ENCODE results near the gene TSSC4. TPM values are rescaled to one million over a fixed set of nuclear protein-coding genes. Genes with fewer than 3 reads are reported as not detected.

The TSSC4 gene
- total RNA-seq, 1 experiment from 2014 or later: 47.1 TPM

DNA sequence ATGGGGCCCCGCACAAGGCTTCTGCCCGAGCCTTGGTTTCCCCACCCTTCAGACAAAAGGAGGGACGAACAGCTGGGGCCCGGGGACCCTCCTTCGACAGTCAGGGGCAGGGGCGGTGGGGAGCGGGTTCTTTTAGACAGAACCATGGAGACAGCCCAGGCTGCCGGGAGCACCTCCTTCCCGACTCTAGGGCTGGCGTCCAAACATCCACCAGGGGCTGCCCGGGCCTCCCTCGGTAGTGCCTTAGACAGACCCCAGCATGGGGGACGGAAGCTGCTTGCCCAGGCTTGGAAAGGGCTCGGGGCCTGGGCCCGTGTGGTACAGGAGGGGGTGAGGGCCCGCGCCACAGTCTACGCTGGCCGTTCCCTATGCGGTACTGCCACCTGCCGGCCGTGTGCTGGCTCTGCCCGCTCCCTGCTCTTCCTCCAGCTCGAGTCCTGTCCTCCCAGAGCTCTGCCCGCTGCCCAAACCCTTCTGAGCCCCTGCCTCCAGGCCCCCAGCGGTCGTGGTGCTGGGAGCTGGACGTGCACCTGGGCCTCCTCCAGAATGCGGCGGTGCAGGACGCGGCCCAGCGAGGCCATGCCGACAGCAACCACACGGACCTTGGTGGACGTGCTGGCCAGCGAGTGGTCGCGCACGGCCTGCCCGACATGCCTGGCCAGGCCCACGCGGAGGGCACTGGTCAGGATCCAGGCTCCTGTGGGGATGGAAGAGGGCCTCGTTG is 20.1 kb downstream of the TSSC4 start:
- TF ChIP-seq YY1 (IDR thresholded peaks at IDR 0.05; ENCODE audit: extremely low read depth, insufficient replicate concordance, low read depth, low read length): peak; percentile 20
- TF ChIP-seq FOSL1 (IDR thresholded peaks at IDR 0.05; ENCODE audit: low read depth): no peak
- peak; percentile 97 for TF ChIP-seq RAD21 (IDR thresholded peaks at IDR 0.05; ENCODE audit: low read depth)
- TF ChIP-seq ZFX (IDR thresholded peaks at IDR 0.05): 0 out of 2 replicates have a peak, but pooled peaks have one; percentile 23
- TF ChIP-seq, protein P1, sequence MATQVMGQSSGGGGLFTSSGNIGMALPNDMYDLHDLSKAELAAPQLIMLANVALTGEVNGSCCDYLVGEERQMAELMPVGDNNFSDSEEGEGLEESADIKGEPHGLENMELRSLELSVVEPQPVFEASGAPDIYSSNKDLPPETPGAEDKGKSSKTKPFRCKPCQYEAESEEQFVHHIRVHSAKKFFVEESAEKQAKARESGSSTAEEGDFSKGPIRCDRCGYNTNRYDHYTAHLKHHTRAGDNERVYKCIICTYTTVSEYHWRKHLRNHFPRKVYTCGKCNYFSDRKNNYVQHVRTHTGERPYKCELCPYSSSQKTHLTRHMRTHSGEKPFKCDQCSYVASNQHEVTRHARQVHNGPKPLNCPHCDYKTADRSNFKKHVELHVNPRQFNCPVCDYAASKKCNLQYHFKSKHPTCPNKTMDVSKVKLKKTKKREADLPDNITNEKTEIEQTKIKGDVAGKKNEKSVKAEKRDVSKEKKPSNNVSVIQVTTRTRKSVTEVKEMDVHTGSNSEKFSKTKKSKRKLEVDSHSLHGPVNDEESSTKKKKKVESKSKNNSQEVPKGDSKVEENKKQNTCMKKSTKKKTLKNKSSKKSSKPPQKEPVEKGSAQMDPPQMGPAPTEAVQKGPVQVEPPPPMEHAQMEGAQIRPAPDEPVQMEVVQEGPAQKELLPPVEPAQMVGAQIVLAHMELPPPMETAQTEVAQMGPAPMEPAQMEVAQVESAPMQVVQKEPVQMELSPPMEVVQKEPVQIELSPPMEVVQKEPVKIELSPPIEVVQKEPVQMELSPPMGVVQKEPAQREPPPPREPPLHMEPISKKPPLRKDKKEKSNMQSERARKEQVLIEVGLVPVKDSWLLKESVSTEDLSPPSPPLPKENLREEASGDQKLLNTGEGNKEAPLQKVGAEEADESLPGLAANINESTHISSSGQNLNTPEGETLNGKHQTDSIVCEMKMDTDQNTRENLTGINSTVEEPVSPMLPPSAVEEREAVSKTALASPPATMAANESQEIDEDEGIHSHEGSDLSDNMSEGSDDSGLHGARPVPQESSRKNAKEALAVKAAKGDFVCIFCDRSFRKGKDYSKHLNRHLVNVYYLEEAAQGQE (IDR thresholded peaks at IDR 0.05; ENCODE audit: low read depth): no peak
- TF ChIP-seq EZH2phosphoT487 (IDR thresholded peaks at IDR 0.05; ENCODE audit: borderline replicate concordance): no peak
- TF ChIP-seq, protein P2, sequence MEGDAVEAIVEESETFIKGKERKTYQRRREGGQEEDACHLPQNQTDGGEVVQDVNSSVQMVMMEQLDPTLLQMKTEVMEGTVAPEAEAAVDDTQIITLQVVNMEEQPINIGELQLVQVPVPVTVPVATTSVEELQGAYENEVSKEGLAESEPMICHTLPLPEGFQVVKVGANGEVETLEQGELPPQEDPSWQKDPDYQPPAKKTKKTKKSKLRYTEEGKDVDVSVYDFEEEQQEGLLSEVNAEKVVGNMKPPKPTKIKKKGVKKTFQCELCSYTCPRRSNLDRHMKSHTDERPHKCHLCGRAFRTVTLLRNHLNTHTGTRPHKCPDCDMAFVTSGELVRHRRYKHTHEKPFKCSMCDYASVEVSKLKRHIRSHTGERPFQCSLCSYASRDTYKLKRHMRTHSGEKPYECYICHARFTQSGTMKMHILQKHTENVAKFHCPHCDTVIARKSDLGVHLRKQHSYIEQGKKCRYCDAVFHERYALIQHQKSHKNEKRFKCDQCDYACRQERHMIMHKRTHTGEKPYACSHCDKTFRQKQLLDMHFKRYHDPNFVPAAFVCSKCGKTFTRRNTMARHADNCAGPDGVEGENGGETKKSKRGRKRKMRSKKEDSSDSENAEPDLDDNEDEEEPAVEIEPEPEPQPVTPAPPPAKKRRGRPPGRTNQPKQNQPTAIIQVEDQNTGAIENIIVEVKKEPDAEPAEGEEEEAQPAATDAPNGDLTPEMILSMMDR (IDR thresholded peaks at IDR 0.05 in 2 of 3, conservative IDR thresholded peaks at IDR 0.05 in 1 of 3; ENCODE audit: borderline replicate concordance in 1 of 3, insufficient read depth in 1 of 3, low read depth in 2 of 3, low read length in 2 of 3): peak; percentile 87 to 89 (median 89)
- BruUV-seq (replicated peaks): no TSS peak
- ATAC-seq: peak; percentile 94
- H3K4me3 ChIP-seq (replicated peaks in 1 of 2; ENCODE audit: low read depth in 1 of 2, low read length in 2 of 2): no peak overlapping the region
- no peaks in the 10 kb centered on the region for H3K9me2 ChIP-seq (ENCODE audit: insufficient read depth)
- H3K9ac ChIP-seq (ENCODE audit: low read length): 0 out of 2 replicates have a peak overlapping the region, but pooled peaks have one; percentile 14
- intact Hi-C loops (cut with micrococcal nuclease): no loop called here
- peak overlapping the region; percentile 82 for H2AFZ ChIP-seq (ENCODE audit: low read depth, low read length, poor library complexity, severe bottlenecking)
- no peaks in the 10 kb centered on the region for H3K27me3 ChIP-seq (ENCODE audit: insufficient read depth, low read length)
- no peaks in the 10 kb centered on the region for H4K20me1 ChIP-seq (ENCODE audit: insufficient read depth)
- peak overlapping the region; percentile 45 for H3K4me2 ChIP-seq (ENCODE audit: low read length)
- no peaks in the 10 kb centered on the region for H3K79me2 ChIP-seq (ENCODE audit: insufficient read depth, low read length)
- H3K36me3 ChIP-seq (ENCODE audit: control insufficient read depth in 1 of 2, insufficient read depth in 2 of 2, low read length in 2 of 2): no peaks in the 10 kb centered on the region
- peak; percentile 40 for DNase-seq (ENCODE audit: low read depth, low spot score)
- H3K4me1 ChIP-seq (ENCODE audit: control insufficient read depth in 1 of 2, insufficient read depth in 2 of 2, low read length in 2 of 2): peaks cover 0 to 13% of the 10 kb centered on the region in 2 experiments; a peak in 2 of 4 replicates
- H3K27ac ChIP-seq (ENCODE audit: low read depth, low read length): peak overlapping the region; percentile 16; the same call in 1 of the 2 replicates
- ChIA-PET POLR2A (interaction anchor here (1.0 to 1.5 kb wide), 4 partner anchors 20 to 115 kb away, joined by 3 to 5 read pairs (median 4); partner anchors contain the start of gene TSSC4), RAD21 (ENCODE audit: low non-redundant PET in 1 of 2, low total read pairs in 2 of 2, uncharacterized antibody in 2 of 2, unreplicated experiment in 2 of 2) (interaction anchor here (0.6 to 3.7 kb wide), 9 partner anchors 21 to 253 kb away, joined by 3 to 56 read pairs (median 5); partner anchors contain the start of gene TSSC4 (in 1 of the 2)), CTCF (interaction anchor here (0.6 to 5.5 kb wide), 26 partner anchors 13 to 509 kb away, joined by 3 to 225 read pairs (median 4); partner anchors contain the start of genes C11orf21, CD81, PHLDA2 and TSPAN32)
- no peaks in the 10 kb centered on the region for H3K9me3 ChIP-seq (ENCODE audit: control insufficient read depth in 1 of 2, insufficient read depth in 1 of 2, low read depth in 1 of 2, low read length in 2 of 2)

Data from HCT116 (cell line).